ENCODE data around the gene RTF2. TPM values are rescaled to one million over a fixed set of nuclear protein-coding genes. Genes with fewer than 3 reads are reported as not detected.
A peak's percentile ranks its signal among the peaks of the same experiment; 100 is the strongest.
"Not testable (repeated sequence)": the region's sequence is repeated elsewhere in the genome, so short reads cannot be mapped to it uniquely, and the experiment has no call there.

The RTF2 gene
- total RNA-seq, 1 donor from 2014 or later, result 71.2 TPM

- DNase-seq (ENCODE audit: extremely low spot score, unreplicated experiment), result no peak
- no peak overlapping the region for H3K4me3 Mint-ChIP-seq
- no peak for TF ChIP-seq CTCF (conservative IDR thresholded peaks at IDR 0.05)
Measured at GRCh38 chr20:56552911-56553629, 84.6 kb downstream of the RTF2 start.

GRCh38 chr20:56554869-56555268, 86.4 kb downstream of the RTF2 start:
- DNase-seq (ENCODE audit: extremely low spot score, unreplicated experiment), result no peak
- no peak overlapping the region for H3K4me3 Mint-ChIP-seq

More at GRCh38 chr20:56552911-56553629, 84.6 kb downstream of the RTF2 start:
- peaks cover 14% of the 10 kb centered on the region for H3K4me1 Mint-ChIP-seq (ENCODE audit: unreplicated experiment)
- H3K9me3 Mint-ChIP-seq, result peaks cover 6% of the 10 kb centered on the region
- H3K27me3 Mint-ChIP-seq, result no peaks in the 10 kb centered on the region
- H3K36me3 Mint-ChIP-seq, result peaks cover 3% of the 10 kb centered on the region
- peak overlapping the region; percentile 19 for H3K27ac Mint-ChIP-seq

GRCh38 chr20:56558968-56559367, 90.5 kb downstream of the RTF2 start:
- no peak for DNase-seq (ENCODE audit: extremely low spot score, unreplicated experiment)
- Mint-ChIP-seq H3K27me3 (no peaks in the 10 kb centered on the region), H3K36me3 (peaks cover 3% of the 10 kb centered on the region), H3K9me3 (peaks cover 6% of the 10 kb centered on the region), H3K4me1 (ENCODE audit: unreplicated experiment) (peaks cover 9% of the 10 kb centered on the region), H3K27ac (no peak overlapping the region), H3K4me3 (no peak overlapping the region)
- TF ChIP-seq CTCF (conservative IDR thresholded peaks at IDR 0.05), result no peak

More at GRCh38 chr20:56554869-56555268, 86.4 kb downstream of the RTF2 start:
- peaks cover 14% of the 10 kb centered on the region for H3K4me1 Mint-ChIP-seq (ENCODE audit: unreplicated experiment)
- TF ChIP-seq CTCF (conservative IDR thresholded peaks at IDR 0.05), result no peak
- peaks cover 3% of the 10 kb centered on the region for H3K36me3 Mint-ChIP-seq
- no peaks in the 10 kb centered on the region for H3K27me3 Mint-ChIP-seq
- peak overlapping the region; percentile 89 for H3K27ac Mint-ChIP-seq
- H3K9me3 Mint-ChIP-seq, result peaks cover 6% of the 10 kb centered on the region

GRCh38 chr20:56564526-56564925, 96.1 kb downstream of the RTF2 start:
- H3K27me3 Mint-ChIP-seq; H3K36me3 Mint-ChIP-seq; DNase-seq (ENCODE audit: extremely low spot score, unreplicated experiment); H3K9me3 Mint-ChIP-seq; H3K27ac Mint-ChIP-seq; H3K4me3 Mint-ChIP-seq: not testable (repeated sequence)
- peaks cover 11% of the 10 kb centered on the region for H3K4me1 Mint-ChIP-seq (ENCODE audit: unreplicated experiment)

GRCh38 chr20:56565511-56565910, 97.1 kb downstream of the RTF2 start:
- no peak for TF ChIP-seq CTCF (conservative IDR thresholded peaks at IDR 0.05)
- peaks cover 11% of the 10 kb centered on the region for H3K4me1 Mint-ChIP-seq (ENCODE audit: unreplicated experiment)
- DNase-seq (ENCODE audit: extremely low spot score, unreplicated experiment), result no peak
- H3K27ac Mint-ChIP-seq, result peak overlapping the region; percentile 96
- no peaks in the 10 kb centered on the region for H3K9me3 Mint-ChIP-seq
- no peak overlapping the region for H3K4me3 Mint-ChIP-seq
- no peaks in the 10 kb centered on the region for H3K36me3 Mint-ChIP-seq
- no peaks in the 10 kb centered on the region for H3K27me3 Mint-ChIP-seq

GRCh38 chr20:56566621-56567020, 98.2 kb downstream of the RTF2 start:
- Mint-ChIP-seq H3K4me1 (ENCODE audit: unreplicated experiment) (peaks cover 11% of the 10 kb centered on the region), H3K27ac (peak overlapping the region; percentile 96), H3K27me3 (no peaks in the 10 kb centered on the region)

More at GRCh38 chr20:56566621-56567020, 98.2 kb downstream of the RTF2 start:
- H3K9me3 Mint-ChIP-seq, result peaks cover 1% of the 10 kb centered on the region
- peak overlapping the region; percentile 59 for H3K4me3 Mint-ChIP-seq
- no peaks in the 10 kb centered on the region for H3K36me3 Mint-ChIP-seq
- TF ChIP-seq CTCF (conservative IDR thresholded peaks at IDR 0.05), result no peak
- no peak for DNase-seq (ENCODE audit: extremely low spot score, unreplicated experiment)

Measured in type B pancreatic cell (in vitro differentiated cells).